GM21528 (cell line): ENCODE results near the gene PHKA1.
"Not testable (repeated sequence)": the region's sequence is repeated elsewhere in the genome, so short reads cannot be mapped to it uniquely, and the experiment has no call there.

ENCODE experiments used
- ATAC-seq: cut with Tn5 transposase; IDR thresholded peaks from one replicate; pipeline ENCODE4 v1.9.1; 2021; ENCODE audit warnings: mild to moderate bottlenecking, moderate library complexity; ENCODE audit not compliant: unreplicated experiment, low FRiP score

The PHKA1 gene

DNA sequence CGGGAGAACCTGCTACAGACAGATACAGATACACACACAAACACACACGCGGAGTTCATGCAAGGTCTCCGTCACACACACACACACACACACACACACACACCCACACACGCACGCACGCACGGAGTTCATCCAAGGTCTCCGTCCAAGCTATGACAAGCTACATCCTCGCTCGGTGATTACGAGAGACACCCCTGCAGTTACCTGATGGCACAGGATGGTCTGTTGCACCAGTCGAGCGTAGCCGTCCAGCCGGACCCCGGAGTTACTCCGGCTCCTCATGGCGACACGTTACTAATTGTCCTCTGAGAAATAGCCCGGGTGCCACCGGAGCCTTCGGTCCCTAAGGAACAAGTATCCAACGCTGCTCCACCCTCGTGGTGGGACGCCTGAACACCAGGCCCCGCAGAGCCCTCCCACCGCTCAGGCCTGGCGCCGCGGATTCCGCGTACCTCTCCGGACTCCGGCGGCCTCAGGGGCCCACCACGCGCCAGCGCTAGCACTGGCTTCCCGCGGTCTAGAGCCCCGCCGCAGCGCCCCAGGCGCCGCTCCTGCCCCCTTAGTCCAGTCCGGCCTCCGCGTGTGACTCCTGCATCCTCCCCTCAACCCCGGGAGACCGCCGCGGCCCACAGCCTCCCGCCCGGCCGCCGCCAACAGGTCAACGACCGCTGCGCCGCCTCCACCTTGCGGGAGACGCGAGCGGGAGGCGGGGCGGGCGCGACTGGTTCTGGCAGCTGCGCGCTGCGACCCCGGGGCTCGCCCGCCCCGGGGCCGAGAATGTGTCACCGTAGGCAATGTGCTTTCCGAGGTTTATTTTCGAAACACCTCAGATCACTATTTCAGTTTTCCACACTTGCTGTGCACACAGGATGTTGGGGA, at the start of gene PHKA1:
PHKA1 (minus strand) TSS at position 708 of the 879 bp plus-strand sequence; CDS start at position 282, 426 bp downstream.
- ATAC-seq: not testable (repeated sequence)

- ATAC-seq: not testable (repeated sequence)
Observed at GRCh38 chrX:72760454-72760853, 46.3 kb upstream of the PHKA1 start.

DNA sequence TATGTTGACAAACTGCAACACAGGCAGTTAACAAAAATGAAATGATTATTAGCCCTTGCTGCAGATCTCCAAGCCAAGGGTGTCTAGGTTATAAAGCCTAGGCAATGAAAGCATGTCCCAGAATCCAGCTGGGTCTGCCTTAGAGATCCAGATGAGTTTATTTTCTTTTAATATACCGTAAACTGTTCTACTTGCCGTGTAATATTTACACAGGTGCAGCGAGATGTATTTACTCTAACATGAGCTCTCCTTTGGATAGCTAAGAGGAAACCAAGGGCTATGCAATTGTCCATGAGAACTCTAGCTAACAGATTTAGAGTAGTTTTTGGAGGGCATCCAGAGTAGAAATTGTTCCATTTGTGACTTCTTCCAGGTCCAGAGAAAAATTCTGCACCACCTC, 34.4 kb upstream of the PHKA1 start:
- not testable (repeated sequence) for ATAC-seq

DNA sequence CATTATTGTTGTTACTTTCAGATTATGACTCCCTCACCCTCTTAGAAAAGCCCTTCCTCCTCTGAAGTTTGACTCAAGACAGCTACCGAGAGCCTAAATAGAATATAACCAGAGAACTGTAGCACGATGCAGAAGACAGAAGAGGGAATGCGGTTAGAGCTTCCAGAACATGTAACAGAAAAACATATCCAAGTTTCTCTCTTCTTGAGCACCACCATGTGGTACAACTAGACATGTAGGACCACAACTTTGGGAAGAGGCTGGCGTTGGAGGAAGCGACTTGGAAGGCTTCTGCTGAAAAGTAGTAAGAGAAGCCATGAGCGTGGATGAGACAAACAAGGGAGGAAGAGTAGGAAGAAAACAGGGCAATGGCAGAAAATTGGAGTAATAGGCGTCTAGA, 31.4 kb upstream of the PHKA1 start:
- ATAC-seq: not testable (repeated sequence)

GRCh38 chrX:72735561-72735960, 21.5 kb upstream of the PHKA1 start:
- no peak for ATAC-seq

GRCh38 chrX:72733636-72734035, 19.5 kb upstream of the PHKA1 start:
- not testable (repeated sequence) for ATAC-seq

DNA sequence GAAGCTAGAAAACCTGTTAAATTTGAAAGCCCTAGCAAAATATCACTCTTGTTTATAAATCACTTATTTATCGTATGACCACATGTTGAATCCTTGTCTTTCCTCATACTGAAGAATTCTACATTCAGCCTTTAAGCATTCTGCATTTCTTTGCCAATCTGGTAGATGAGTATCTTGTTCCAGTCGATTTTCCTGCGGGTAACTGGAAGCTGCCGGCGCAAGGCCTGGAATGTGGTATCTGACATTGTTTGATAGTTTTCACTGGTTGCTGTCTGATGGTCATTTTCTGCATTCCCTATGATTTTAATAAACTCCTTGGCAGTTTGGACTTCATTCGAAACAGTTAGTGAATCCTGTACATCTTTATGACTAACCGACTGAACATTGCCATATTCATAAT, 13.7 kb upstream of the PHKA1 start:
- no peak for ATAC-seq

- ATAC-seq: no peak
Observed at GRCh38 chrX:72716766-72717165, 2.7 kb upstream of the PHKA1 start.

GRCh38 chrX:72715546-72715945, 1.4 kb upstream of the PHKA1 start:
- ATAC-seq: no peak

DNA sequence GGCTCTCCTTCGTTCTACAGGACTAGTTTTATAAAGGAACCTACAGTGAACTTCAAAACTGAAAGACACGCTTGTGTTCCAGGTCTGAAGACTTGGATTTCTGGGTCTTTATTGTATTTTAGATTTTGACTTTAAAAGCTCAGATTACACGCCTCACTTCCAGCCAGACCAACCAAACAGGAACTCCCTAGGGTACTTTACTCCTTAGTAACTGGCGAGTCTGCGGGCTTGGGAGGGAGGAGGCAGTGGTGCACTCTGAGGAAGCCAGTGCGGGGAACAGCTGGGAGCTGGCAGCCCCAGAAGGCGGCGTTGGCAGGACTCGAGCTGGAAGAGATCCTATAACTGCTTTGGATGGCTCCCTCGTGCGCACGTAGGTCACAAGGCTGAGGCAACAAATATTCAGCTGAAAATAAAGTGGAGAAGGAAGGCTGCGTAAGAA, 391 bp upstream of the PHKA1 start:
- no peak for ATAC-seq

DNA sequence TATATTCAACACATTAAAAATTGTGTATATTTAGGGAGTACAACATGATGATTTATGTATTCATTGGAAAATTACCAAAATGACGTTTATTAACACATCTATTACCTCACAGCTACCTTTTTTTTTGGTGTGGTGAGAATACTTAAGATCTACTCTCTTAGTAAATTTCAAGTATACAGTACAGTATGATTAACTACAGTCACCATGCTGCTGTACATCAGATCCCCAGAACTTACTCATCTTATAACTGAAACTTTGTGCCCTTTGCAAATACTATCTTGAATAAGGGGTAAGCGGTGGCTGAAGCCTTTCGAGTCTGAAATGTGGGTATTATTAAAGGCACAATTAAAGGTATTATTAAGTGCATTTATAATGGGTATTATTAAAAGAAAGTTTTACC, 976 bp downstream of the PHKA1 start:
- ATAC-seq: no peak

- ATAC-seq: no peak
Observed at GRCh38 chrX:72712094-72712755, 1.9 kb downstream of the PHKA1 start.

GRCh38 chrX:72705814-72706213, 8.3 kb downstream of the PHKA1 start:
- no peak for ATAC-seq

- ATAC-seq: no peak
Observed at GRCh38 chrX:72705111-72705510, 9.0 kb downstream of the PHKA1 start.

DNA sequence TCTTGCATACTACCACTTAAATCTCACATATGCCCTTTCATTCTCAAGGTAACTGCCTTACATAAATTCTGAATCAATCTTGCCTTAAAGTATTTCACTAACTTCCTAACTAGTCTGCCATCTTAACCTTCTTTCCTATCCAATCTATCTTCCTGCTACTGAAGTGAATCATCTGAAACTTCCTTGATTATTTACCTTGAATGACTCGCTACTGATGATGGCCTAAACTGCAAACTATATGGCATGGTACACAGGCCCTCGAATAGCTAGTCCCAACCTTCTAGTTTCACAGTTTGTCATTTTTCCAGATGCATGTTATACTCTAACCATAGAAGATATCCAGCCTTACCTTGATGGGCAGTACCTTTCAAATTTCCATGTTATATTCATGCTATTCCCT, 19.9 kb downstream of the PHKA1 start:
- no peak for ATAC-seq

DNA sequence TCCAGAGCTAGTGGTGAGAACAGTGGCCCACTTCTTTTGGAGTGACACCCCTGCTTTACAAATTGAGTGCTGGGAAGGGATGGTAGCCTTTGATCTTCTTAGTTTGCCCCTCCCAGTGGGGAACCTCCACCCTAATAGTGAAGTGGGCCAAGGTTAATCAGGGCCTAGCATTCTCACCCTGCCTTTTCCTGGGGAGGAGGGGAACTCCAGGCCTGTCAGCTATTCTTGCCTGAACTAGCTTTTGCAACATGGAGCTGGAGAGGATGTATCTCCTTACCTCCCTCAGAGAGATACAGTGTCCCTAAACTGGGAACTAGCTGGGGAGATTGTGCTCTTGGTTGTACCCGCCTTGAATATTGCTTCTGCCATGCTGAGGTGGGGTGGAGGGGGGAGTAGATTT, 20.6 kb downstream of the PHKA1 start:
- ATAC-seq: no peak

DNA sequence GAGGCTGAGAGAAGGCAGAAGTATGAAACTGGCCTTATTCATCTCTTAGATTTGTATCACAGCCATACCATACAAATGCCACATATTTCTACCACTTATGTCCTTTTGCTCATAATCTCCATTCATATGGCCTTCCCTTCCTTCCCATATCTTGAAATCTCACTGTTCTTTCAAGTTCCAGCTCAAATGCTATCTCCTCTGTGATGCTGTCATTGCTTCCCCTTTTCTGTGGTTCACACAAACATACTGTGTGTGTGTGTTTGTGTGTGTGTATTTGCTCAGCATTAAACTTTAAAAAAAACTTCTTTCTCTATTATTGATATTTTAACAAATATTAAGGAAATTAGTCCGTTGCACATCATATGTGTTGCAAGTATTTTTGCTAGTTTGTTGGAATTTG, 26.7 kb downstream of the PHKA1 start:
- ATAC-seq: no peak

DNA sequence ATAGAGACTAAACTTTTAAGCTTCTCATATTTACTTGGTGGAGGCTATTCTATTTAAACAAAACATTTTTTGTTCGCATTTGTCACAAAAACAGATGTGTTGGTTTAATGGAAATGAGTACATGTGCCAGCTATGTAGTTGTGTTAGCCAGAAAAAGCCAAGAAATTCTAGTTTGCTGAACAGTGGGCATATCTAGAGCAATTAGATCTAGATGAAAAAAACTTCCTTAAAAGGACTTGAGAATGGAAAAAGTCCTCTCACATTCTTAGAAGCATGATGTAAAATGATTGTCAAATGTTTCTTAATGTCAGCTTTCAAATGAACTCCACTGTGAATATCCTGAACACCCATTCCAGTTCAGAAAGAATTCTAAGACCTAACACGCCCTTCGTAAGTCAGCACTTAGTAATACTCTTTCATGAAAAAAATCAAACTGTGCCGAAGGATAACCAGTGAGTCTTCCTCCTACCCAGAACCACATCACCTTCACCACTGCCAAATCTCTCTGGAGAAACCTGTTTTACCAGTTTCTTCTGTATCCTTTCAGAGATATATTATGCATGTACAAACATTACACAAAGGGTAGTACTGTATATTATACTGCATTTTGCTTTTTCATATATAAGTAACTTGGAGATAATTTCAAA, 28.2 kb downstream of the PHKA1 start:
- no peak for ATAC-seq

DNA sequence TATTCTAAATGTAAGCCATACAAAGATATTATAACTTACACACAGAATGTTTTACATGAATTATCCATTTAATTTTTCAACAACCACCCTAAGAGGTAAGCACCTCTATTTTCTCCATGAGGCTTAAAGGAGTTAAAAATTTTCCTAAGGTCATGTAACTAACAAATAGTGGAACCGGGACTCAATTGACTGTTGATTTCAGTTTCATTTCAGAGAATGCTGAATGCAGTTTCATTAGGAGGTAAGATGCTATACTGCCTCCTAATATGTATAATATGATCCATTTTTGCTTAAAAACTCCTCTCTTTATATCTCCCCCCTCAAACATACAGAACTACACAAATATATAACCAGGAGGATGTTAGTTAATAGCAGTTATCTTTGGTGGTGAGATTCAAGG, 29.1 kb downstream of the PHKA1 start:
- ATAC-seq: no peak

- ATAC-seq: no peak
Observed at GRCh38 chrX:72683631-72684030, 30.5 kb downstream of the PHKA1 start.

- no peak for ATAC-seq
Observed at GRCh38 chrX:72676465-72676864, 37.6 kb downstream of the PHKA1 start.
